UCSD-AML1 (cell line): ENCODE results near the gene EXOC2.
A peak's percentile ranks its signal among the peaks of the same experiment; 100 is the strongest.

Source experiments
- DNase-seq: peaks from one replicate; lab custom pipeline; 2025; ENCODE audit not compliant: unreplicated experiment; lab: John Stamatoyannopoulos, UW

Gene EXOC2, protein sequence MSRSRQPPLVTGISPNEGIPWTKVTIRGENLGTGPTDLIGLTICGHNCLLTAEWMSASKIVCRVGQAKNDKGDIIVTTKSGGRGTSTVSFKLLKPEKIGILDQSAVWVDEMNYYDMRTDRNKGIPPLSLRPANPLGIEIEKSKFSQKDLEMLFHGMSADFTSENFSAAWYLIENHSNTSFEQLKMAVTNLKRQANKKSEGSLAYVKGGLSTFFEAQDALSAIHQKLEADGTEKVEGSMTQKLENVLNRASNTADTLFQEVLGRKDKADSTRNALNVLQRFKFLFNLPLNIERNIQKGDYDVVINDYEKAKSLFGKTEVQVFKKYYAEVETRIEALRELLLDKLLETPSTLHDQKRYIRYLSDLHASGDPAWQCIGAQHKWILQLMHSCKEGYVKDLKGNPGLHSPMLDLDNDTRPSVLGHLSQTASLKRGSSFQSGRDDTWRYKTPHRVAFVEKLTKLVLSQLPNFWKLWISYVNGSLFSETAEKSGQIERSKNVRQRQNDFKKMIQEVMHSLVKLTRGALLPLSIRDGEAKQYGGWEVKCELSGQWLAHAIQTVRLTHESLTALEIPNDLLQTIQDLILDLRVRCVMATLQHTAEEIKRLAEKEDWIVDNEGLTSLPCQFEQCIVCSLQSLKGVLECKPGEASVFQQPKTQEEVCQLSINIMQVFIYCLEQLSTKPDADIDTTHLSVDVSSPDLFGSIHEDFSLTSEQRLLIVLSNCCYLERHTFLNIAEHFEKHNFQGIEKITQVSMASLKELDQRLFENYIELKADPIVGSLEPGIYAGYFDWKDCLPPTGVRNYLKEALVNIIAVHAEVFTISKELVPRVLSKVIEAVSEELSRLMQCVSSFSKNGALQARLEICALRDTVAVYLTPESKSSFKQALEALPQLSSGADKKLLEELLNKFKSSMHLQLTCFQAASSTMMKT

DNA sequence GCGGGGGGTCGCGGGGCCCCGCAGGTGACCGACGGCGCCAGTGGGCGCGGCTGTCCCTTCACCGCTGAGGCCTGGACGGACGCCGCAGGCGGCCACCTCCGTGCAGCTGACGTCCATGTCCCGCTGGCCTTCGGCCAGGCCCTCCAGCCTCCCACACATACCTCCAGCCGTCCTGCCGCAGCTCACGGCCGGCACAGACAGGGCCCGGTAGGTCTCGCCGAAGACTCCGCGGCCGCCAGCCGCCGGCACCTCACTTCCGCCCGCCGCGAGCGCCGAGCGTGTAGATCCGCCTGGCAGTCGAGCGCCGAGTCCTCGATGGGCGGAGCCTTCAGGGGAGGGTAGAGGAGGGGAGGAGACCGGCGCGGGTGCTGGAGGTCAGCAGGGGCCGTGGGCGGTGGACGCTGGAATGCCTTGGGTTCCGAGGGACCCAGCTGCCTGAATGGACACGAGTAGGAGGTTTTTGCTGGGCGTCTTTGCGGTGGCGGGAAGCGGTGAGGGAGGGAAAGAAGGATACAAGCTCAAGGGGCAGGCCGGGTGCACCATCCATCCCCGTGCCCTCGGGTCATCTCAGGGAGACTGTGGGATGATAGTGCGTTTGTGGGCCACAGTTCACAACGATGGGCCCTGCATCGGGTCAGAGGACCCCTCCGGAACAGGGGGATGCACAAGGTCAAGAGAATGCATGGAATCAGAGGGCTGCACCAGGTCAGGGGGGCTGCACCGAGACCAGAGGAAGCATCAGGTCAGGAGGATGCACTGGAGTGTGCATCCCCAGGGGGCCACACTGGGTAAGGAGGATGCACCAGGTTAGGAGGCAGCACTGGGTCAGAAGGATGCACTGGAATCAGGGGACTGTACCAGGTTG lies at the start of gene EXOC2:
Gene EXOC2, minus strand, starts transcription at position 282 of the 865 bp plus-strand sequence. CDS start 55,321 bp downstream, outside the sequence.
- peak; percentile 87 for DNase-seq

DNA sequence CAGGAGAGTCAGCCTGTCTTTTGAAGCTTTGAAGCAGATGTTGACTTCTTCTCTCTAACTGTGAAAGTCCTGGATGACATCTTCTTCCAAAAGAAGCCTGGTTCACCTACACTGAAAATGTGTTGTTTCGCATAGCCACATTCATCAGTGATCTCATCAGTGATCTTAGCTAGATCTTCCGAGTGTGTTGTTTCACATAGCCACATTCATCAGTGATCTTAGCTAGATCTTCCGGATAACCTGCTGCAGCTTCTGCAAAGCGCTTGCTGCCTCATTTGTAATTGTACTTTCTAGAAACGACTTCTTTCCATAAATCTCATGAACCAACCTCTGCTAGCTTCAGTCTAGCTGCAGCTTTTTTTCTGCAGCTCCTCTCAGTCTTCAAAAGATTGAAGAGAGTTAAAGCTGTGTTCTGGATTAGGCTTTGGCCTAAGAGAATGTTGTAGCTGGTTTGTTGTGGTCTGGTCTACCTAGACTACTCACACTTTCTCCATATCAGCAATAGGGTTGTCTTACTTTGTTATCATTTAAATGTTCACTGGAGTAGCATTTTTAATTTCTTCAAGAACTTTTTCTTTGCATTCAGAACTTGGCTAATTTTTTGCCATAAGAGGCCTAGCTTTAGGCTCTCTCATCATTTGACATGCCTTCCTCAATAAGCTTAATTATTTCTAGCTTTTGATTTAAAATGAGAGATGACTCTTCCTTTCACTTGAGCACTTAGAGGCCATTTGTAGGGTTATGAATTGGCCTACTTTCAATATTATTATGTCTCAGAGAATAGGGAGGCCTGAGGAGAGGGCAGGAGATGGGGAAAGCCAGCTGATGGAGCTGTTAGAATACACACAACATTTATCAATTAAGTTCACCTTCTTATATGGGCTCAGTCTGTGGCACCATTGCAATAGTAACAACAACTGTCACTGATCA lies 48.7 kb upstream of the EXOC2 start:
- no peak for DNase-seq

DNA sequence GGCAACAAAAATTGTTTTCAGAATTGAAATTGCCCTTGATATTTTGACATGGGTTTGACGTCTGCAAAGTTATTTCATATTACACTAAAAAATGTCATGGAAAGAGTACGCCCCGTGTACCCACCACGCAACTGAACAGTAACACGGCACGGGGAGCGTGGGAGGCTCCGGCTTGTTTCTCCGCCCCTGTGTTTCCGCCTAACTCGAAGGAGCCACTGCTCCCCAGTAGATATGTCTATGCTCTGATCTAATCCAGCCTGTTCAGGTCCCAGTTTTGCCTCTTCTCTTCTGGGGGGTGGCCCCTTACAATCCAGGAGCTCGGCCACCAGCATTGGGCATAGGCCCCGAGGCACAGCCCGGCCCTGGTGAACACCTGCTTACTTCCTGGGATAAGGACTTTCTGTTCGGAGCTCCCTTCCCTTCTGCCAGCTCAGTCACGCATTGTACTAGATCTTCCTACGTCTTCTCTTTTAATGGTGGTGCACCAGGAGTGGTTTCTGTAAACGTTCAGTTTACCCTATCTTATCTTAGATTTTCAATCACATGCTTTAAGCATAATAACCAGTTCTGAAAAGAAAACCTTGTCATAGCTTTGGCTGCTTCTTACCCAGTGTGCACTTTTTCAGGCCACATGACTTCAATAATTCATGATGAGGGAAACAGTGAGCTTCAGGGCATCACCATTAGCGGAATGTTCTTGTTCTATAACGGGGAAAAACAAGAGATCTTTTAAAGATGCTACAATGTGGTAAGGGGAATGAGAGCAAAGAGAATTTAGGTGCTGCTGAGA lies 43.9 kb upstream of the EXOC2 start:
- no peak for DNase-seq

DNA sequence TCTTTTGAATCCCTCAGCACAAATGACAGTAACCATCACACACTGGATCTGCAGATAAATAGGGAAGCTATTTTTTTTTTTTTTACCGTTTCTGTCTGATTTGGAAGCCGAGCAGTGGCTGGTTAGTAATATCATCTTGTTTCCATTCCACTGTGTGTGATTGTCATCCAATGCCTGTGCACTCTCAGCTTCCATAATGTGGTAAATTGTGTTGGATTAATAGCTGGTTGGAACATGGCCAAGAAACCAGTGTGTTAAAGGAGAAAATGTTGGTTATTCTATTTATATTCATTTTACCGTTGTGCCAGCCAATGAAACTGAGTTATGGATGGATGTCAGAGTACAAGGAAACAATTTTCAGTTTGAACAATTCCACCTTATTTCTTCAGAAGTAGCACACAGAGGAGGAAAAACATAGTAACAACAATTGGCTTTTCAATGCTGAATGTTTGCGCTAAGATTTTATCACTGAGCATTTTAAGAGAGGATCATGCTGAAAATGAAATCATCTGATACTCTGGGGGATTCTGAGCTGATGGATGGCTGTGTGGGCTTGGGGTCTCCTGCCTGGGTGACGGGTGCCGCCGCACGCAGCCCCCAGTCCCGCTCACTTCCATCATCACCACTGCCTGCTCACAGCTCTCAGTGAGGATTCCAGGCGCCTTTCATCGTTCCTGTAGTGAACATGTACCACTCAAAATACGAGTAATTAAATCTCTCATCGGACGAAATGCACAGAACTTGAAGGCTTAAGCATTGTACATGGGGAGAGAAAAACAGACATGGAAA lies 40.7 kb upstream of the EXOC2 start:
- DNase-seq, result no peak

DNA sequence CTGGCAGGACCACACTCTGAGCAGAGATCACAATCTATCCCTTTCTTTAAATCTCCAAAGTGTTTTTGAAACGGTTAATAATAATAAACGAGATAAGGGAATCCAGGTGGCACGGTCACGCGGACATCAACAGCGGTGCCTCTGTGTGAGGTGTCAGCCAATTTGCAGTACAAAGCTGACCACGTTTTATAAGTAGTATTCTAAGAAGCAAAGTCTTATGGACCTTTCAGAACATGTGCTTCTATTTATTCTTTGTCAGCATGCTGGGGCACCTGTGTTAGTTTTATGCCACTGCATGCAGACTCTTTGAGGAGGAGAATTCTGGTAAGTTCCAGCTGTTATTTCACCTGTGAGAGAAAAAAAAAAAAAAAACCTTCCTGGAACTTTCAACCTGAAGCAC lies 39.0 kb upstream of the EXOC2 start:
- no peak for DNase-seq

DNA sequence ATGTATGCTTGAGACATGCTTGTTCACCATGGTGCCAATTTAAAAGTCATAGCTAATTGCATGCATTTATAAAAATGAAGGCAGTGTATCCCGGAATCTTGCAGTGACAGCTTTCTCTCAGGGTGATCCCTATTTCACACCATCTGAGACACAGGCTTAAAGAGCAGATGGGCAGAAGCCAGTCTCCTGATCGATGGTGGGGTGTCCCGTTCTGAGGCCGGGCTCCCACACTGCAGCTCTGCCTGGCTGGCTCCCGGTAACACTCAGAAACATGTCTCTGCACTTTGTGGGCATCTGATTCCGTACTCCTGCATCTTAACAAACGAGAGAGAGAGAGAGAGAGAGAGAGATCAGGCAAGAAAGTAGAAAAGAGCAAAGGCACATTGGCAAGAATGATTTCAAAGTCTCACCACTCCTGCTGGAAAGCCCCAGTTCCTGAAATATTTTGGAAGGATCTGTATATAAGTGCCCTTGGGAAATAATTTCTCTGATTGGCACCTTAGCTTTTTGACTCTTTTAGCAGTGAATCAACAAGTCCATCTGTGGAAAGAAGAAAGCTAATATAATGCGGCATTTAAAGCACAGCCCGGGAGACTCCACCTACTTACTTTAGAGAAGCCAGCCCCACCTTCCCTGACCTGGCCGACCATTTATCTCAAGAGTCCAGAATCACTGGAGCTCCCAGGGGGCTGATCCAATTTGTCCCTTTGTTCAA lies 36.8 kb upstream of the EXOC2 start:
- DNase-seq, result no peak

DNA sequence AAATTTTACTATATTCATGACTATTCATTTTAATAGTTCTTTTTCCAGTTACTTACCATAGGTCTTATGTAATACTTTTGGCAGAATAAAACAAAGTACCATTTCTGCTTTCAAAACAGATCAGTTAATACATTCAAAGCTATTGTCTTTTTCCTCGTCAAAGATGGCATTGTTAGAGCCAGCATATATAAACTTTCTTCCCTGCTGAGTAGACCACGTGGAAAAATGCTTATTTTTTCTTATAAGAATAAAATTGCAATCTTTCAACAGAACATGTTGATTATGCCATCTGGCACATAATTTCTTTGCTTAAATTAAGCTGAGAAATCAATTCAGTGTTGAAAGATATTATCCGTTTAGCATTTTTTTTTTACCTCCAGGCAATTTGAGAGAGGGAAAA lies 34.9 kb upstream of the EXOC2 start:
- no peak for DNase-seq

DNA sequence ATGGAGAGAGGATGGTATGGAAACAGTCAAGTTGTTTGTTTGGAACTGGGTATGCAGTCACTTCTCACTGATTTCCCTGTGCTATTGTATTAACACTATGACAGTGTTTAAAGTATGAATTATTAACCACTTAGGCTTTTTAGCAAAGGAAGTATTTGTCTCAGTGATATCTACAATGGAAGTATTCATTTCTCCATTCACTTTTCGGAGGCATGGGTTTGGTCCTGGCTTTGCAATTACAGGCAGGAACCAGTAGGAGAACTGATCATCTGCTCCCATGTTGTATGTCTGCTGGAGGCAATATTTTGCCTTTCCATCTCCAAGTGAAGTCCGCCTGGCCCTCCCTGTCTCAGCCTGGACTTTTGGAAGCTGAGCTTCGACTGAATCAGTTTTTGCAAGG lies 30.6 kb upstream of the EXOC2 start:
- no peak for DNase-seq

DNA sequence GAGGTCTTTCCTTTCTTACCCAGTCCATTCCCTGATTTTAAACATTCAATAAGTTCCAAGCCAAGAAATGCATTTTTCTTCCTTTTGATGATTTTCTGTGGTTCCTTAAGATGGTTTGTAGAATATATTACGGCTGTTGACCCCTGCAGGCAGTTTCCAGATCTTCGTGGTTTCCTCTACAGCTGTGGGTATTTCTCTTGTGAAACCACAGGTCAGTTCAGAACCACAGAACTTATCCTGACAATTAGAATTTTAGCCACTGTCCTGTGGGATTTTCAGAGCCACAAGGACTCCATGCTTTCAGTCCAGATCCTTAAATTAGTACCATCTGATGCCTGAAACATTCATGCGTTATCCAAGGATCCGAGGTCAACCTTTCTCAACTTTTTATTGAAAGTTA lies 29.7 kb upstream of the EXOC2 start:
- no peak for DNase-seq

DNA sequence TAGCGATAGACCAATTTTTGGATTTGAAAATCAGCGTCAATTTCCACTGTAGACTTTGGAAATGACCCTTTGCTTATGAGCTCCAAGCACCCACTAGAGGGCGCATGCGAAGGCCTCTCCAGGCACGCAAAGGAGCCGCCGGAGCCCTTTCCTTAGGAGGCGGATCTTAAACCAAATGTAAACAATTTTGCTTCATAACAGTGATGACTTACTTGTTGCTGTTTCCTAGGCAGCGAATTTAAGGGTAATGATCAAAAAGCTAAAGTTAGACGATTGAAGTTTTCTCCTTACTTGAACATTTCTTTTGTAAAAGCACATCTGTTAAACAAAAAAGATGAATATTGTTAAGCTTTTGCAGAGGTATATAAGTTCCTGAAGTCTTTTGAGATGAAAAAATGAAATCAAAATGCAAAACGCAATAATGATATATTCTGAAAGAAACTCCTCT lies 29.2 kb upstream of the EXOC2 start:
- peak; percentile 65 for DNase-seq

DNA sequence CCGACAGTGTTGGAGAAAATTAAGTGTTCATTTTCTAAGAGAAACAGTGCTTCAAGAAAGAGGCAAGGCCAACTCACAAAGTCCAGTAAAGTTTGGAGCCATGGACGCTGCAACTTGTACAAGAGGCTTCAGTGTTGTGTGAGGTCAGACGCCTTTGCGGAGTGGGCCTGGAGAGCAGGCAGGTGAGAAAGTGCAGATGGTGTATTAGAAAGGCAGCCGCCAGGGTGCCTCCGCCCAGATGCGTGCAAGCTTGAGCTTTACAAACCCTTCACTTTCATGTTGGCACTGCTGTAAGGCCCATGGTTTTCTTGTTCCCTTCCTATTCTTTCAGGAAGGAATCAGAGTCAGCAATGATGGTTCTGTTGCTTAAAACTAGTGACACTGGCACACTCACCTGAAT lies 25.4 kb upstream of the EXOC2 start:
- no peak for DNase-seq

DNA sequence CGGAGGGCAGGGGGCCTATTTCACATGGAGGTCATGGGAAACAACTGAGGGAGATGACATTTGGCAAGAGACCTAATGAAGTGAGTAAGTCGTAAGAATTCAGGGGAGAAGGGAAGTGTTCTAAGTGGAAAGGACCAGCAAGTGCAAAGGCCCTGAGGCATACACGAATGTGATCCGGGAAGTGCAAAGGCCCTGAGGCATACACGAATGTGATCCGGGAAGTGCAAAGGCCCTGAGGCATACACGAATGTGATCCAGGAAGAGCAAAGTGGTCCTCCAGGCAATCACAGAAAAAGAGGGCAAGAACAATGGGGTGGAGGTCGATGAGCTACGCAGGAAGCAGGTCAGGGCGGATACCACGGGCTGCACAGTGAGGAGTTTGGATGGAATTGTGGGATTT lies 24.2 kb upstream of the EXOC2 start:
- DNase-seq, result no peak

DNA sequence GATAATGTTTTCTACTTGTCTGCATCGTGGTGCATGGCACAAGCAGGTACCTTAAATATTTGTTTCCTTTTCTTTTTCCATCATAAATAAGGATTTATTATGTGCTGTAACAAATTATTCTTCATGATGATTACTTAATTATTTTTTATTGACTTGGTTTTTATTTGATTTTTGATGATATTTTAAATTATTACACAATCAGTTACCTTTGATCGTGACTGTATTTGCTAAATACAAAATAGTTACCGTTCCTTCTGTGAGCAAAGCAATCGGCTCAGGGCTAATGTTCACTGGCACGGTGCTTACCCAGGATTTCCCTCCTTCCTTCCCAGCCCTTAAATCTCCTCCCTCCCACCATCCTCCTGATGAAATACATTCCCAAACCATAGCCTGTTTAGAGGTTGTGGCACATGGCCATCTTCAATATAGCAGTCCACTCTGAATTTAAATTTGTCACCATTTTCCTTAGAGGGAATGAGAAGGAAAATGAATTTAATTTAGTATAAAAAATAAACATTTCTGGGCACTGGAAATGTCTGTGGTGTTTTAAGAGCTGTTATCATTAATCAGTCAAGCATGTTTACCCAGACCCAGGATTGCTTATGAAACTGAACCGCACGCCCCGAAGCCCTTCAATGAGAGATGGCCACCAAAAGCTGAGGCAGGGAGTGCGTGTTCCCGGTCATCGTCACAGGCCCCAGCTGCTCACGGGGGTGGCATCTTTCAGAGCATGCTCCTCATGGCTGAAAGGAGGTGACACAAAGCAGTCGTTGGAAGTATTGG lies 23.0 kb upstream of the EXOC2 start:
- no peak for DNase-seq

DNA sequence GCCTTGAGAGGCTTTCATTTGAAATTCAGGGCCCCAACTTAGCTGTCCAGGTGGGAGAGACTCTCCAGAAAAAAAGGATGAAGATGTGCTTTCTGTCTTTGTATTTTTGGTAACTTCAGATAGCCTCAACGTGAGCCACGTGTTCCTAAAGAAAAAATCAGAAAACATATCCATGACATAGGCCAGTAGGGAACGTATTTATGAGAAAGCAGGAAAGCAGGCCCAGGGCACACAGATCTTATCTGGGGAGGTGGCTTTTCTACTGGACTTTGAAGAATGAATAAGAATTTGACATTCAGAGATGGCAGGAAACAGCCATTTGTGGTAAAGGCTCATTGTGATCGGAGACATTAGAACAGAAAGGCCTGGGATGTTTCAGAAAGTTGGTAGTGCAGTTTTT lies 21.2 kb upstream of the EXOC2 start:
- no peak for DNase-seq

DNA sequence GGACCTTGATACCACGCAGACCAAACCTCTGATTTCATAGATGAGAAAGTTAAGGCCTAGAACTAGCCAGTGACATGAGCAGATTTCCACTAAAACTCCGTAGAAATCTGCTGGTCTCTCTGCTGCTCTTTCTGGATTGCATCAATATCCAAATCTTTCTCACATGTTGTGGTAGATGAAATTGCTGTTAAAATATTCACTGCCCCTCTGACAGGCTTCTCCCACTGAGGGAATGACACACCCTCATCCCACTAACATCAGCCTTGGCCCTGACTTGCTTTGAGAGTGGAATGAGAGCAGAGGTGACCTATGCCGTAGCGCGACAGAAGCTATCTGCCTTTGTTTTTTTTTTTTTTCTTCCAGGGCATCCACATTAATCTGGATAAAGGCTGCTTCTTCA lies 20.4 kb upstream of the EXOC2 start:
- DNase-seq, result no peak

DNA sequence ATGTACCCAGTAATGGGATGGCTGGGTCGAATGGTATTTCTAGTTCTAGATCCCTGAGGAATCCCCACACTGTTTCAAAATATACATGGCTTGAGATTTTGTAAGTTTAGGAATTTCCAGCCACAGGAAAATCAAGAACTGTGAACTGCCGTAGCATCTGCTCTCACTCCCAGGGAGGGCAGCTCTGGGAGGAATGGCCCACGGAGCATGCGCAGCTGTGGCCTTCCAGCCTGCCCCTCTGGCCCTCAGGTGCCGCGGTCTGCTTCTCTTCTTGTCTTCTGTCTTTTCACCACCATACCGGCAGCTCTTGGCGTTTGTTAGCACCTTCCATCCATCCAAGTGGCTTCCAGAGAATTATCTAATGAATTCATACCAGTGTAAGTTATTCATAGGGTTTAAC lies 19.9 kb upstream of the EXOC2 start:
- DNase-seq, result no peak

DNA sequence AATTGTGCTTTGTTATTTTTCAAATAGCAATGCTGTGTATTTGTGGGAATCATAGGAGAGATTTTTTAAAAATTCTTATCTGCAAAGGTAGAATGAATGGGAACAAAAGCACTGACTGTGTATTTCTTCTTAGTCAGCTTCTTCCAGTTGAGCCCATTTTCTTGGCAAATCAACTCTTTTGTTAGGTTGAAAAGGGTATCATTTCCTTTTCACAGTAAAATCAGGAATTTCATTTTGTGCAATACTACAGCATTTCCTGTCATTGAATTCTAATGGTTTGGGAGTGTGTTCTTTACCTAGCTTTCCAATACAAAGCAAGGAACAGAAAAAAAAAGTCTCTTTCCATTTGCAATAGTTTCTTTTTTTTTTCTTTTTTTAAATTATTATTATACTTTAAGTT lies 19.0 kb upstream of the EXOC2 start:
- no peak for DNase-seq
